Measurements from ENCODE around the gene DPP10.

DPP10 gene

DNA sequence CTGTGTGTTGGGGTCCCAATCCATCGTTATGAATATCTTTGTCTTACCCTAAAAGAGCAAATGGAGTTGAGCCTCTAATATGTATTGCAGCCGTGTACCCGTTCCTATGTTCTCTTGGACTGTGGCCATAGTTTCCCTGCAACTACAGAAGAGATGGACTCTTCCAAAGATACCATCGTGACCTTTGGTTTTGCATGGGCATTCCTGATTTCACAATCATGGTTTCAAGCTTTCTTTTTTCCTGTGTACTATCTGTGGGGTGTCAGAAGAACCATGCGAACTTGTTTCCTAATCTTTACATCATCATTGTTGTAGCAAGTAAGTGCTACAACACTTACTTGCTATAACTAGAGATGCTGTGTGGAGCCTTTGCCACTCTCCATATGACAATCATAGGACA lies 1295.7 kb downstream of the DPP10 start:
- DNase-seq (ENCODE audit: low spot score): no peak

DNA sequence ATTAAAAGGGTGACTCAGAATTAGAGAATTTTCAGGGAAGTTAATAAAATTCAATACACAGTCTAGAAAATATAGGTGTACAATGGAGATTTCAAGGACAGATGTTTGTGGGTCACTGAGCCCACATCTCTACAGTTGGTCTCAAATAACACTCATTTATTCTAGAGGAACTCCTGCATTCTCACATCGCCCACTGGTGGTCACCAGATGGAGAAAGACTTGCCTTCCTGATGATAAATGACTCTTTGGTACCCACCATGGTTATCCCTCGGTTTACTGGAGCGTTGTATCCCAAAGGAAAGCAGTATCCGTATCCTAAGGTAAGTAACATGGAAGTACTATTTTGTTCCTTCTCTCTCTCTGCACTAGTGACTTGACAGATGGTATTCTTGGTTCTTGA lies 1297.1 kb downstream of the DPP10 start:
- DNase-seq (ENCODE audit: low spot score): no peak

DNA sequence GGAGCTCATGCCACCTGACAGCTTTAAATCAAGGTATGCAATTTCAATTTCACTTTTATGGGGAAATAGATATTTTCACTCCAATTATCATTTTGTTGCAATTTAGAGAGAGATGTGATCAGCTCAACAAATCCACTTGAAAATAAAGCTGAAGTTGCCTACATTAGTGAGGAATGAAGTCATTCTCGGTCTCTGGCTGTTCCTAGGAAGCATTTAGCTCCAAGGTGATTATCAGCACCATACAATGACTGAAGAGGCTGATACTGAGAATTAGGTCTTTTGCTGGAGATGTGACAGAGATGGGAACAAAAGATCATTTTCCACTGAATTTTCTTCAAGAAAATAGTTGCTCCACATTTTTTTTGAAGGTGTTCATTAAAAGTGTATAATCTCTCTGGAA lies 1303.7 kb downstream of the DPP10 start:
- DNase-seq (ENCODE audit: low spot score): no peak

DNA sequence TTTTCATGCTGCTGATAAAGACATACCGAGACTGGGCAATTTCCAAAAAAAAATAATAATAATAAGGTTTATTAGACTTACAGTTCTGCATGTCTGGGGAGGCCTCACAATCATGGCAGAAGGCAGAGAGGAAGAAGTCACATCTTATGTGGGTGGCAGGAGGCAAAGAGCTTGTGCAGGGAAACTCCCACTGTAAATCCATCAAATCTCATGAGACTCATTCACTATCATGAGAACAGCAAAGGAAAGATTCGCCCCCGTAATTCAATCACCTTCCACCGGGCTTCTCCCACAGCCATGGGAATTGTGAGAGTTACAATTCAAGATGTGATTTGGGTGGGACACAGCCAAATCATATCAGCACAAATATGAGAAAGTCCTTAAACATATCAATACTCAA lies 1314.8 kb downstream of the DPP10 start:
- no peak for DNase-seq (ENCODE audit: low spot score)

- no peak for DNase-seq (ENCODE audit: low spot score)
Observed at GRCh38 chr2:115763601-115764000, 1321.2 kb downstream of the DPP10 start.

GRCh38 chr2:115771516-115771915 lies 1329.1 kb downstream of the DPP10 start:
- no peak for DNase-seq (ENCODE audit: low spot score)

- no peak for DNase-seq (ENCODE audit: low spot score)
Observed at GRCh38 chr2:115774361-115774760, 1331.9 kb downstream of the DPP10 start.

DNA sequence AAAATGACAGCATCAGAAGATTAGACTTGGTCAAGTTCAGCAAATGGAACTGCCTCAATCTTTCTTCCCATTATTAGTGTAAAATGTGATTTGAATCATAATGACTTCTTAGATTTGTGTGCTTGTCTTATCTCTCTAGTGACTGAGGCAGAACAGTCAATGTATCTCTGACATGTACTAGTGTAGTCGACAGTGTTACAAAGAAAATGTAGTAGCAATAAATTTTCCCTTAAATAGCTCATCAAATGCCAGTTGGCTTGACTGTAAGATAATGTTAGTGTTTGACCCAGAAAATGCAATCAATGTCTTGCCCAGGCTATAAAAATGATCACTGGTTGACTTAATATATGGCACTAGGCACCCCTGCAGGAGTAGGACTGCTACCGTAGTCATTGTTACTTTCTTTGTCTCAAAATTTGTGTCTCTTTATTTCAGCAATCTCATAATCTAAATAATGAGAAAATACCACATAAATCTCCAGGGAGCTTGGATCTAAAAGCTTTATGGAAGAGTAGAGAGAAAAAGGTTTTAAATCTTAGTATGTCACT lies 1336.7 kb downstream of the DPP10 start:
- no peak for DNase-seq (ENCODE audit: low spot score)

GRCh38 chr2:115782286-115782685 lies 1339.8 kb downstream of the DPP10 start:
- DNase-seq (ENCODE audit: low spot score): no peak

DNA sequence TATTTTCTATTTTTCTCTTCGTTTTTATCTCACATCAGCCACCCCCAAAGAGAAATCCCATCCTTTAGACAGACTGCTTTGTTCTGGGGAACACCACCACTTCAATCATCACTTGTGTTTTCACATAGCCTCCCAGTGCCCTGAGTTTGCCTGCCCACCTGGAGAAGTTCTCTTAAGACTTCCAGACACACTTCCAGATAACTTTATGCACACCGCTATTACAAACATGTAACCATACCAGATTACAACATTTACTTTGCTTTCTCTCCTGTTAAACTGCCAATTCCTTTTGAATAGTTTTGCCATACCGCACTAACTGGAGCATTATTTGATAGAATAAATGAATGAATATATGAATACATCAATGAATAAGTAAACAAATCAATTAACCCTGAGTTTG lies 1353.6 kb downstream of the DPP10 start:
- DNase-seq (ENCODE audit: low spot score): no peak

DNA sequence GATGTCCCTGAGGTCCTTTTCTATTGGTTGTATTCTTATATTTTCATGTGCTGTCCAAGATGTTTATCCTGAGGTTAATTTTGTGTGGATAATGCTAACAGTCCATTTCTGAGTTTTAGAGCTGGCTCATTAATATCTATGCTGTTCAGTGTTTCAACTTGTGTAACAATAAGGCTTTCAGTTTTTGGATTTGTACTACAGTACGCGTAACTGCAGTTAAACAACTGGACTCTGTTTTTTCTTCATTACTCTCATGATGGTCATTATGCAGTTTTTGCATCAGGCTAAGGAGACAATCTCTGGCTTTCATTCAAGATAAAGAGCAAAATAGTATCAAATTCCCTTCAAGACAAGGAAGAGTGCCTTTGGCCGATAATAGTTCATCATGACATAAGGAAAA lies 1364.8 kb downstream of the DPP10 start:
- DNase-seq (ENCODE audit: low spot score): no peak

GRCh38 chr2:115825912-115826311 lies 1383.5 kb downstream of the DPP10 start:
- no peak for DNase-seq (ENCODE audit: low spot score)

DNA sequence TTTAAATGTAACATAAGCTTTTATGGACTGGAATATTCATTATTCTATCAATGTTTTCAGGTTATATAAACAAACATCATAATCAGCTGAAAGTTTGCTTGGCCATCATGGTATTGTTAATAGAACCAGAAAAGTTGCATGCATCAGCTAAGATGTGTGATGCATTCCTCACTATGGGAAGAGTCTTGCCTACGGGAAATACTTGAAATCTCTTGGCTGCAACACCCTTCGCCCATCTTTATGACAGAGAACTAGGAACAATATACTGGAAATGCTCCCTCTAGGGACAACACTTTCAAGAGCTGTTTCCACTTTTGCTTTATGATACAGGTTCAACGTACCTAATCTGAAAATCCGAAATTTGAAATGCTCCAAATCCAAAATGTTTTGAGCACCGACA lies 1390.8 kb downstream of the DPP10 start:
- DNase-seq (ENCODE audit: low spot score): no peak

- DNase-seq (ENCODE audit: low spot score): no peak
Observed at GRCh38 chr2:115838539-115838938, 1396.1 kb downstream of the DPP10 start.

GRCh38 chr2:115842306-115842705 lies 1399.9 kb downstream of the DPP10 start:
- no peak for DNase-seq (ENCODE audit: low spot score)

- no peak for DNase-seq (ENCODE audit: low spot score)
Observed at GRCh38 chr2:115848192-115848591, 1405.8 kb downstream of the DPP10 start.

DNA sequence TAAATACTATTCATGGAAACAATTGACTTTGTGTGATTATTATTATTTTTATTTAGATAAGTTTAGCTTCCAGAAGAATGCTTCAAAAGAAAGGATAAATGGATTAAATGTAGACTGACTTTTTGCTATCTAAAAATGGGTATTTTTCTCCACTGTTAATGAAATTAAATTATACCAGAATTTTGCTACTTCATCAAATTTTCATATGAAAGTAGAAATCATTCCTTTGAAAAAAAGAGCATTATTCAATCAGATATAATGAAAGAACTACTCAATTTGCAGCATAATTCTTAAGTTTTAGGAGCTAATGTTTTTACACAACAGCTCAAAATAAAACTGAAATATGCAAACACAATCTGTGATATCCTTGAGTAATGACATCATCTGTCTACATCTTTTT lies 1424.6 kb downstream of the DPP10 start:
- DNase-seq (ENCODE audit: low spot score): no peak

- no peak for DNase-seq (ENCODE audit: low spot score)
Observed at GRCh38 chr2:115874427-115874826, 1432.0 kb downstream of the DPP10 start.

GRCh38 chr2:115880558-115880957 lies 1438.1 kb downstream of the DPP10 start:
- no peak for DNase-seq (ENCODE audit: low spot score)

- DNase-seq (ENCODE audit: low spot score): no peak
Observed at GRCh38 chr2:115887209-115887776, 1444.9 kb downstream of the DPP10 start.
